Thymus (tissue), 11 donors: Measurements from ENCODE around the gene TTC29. TPM values are rescaled to one million over a fixed set of nuclear protein-coding genes. Genes with fewer than 3 reads are reported as not detected.
"Not testable (repeated sequence)": the region's sequence is repeated elsewhere in the genome, so short reads cannot be mapped to it uniquely, and the experiment has no call there.

Experiments used
- DNase-seq, 9 donors: peaks; one replicate each; pipeline ENCODE4 v3.0.0-alpha.2; 2013; ENCODE audit warnings: low spot score in 9 of 9, low read depth in 6 of 9, missing footprints in 1 of 9
- H3K27ac ChIP-seq, 2 donors: one replicate each; pipeline ENCODE4 v1.5.1; 2013; ENCODE audit warnings: control low read depth in 1 of 2, low read depth in 1 of 2, low read length in 1 of 2, mild to moderate bottlenecking in 1 of 2, moderate library complexity in 1 of 2
- H3K27me3 ChIP-seq, 2 donors: one replicate each; pipeline ENCODE4 v1.5.1; 2013; ENCODE audit warnings: low read length in 1 of 2; ENCODE audit not compliant: control insufficient read depth in 2 of 2, insufficient read depth in 1 of 2
- H3K36me3 ChIP-seq, 2 donors: one replicate each; pipeline ENCODE4 v1.5.1; 2013; ENCODE audit warnings: low read length in 1 of 2, mild to moderate bottlenecking in 1 of 2, moderate library complexity in 1 of 2; ENCODE audit not compliant: control insufficient read depth in 2 of 2, insufficient read depth in 2 of 2
- H3K4me1 ChIP-seq, 2 donors: one replicate each; pipeline ENCODE4 v1.5.1; 2013; ENCODE audit warnings: low read length in 2 of 2; ENCODE audit not compliant: control insufficient read depth in 2 of 2, insufficient read depth in 2 of 2
- H3K4me3 ChIP-seq, 2 donors: one replicate each; pipeline ENCODE4 v1.5.1; 2013; ENCODE audit warnings: low read length in 2 of 2, control low read depth in 1 of 2, mild to moderate bottlenecking in 1 of 2
- H3K9me3 ChIP-seq, 2 donors: one replicate each; pipeline ENCODE4 v1.5.1; 2013; ENCODE audit warnings: low read length in 1 of 2, mild to moderate bottlenecking in 1 of 2; ENCODE audit not compliant: control insufficient read depth in 2 of 2, insufficient read depth in 1 of 2
- WGBS: extraction: QIAGEN DNeasy Blood & Tissue Kit; methylation state at CpG from one replicate; pipeline ENCODE4 v1.1.7; 2013; 5-methylcytosine and 5-hydroxymethylcytosine counted together
- polyA plus RNA-seq: library from polyadenylated mRNA; stranded (reverse); fragments of 200-250 nt; gene quantifications from one replicate; pipeline ENCODE4 v1.2.3, GENCODE V29; 2013
- total RNA-seq: library from RNA; stranded (reverse); fragments of 120-200 nt; gene quantifications from one replicate; pipeline ENCODE4 v1.2.4, GENCODE V29; 2013
- donor health status: healthy.

TTC29 gene
- total and polyA plus RNA-seq, 2 donors: 0.09 to 0.16 TPM

GRCh38 chr4:146842876-146843275 is 102.8 kb downstream of the TTC29 start:
- no peak for DNase-seq

GRCh38 chr4:146840731-146841130 is 104.9 kb downstream of the TTC29 start:
- no peak overlapping the region for H3K4me3 ChIP-seq
- no peaks in the 10 kb centered on the region for H3K36me3 ChIP-seq
- H3K27me3 ChIP-seq: no peaks in the 10 kb centered on the region
- H3K27ac ChIP-seq: no peak overlapping the region
- H3K9me3 ChIP-seq: no peaks in the 10 kb centered on the region
- no peaks in the 10 kb centered on the region for H3K4me1 ChIP-seq
- DNase-seq: no peak

More at GRCh38 chr4:146842876-146843275, 102.8 kb downstream of the TTC29 start:
- Histone ChIP-seq H3K4me3 (no peak overlapping the region), H3K9me3 (no peaks in the 10 kb centered on the region), H3K27ac (no peak overlapping the region), H3K27me3 (no peaks in the 10 kb centered on the region), H3K36me3 (no peaks in the 10 kb centered on the region), H3K4me1 (no peaks in the 10 kb centered on the region)
- 94% methylated on average over 1 of the region's 1 CpG for WGBS

- no peak for DNase-seq
- H3K9me3 ChIP-seq: no peaks in the 10 kb centered on the region
- no peak overlapping the region for H3K27ac ChIP-seq
- no peaks in the 10 kb centered on the region for H3K36me3 ChIP-seq
- H3K4me1 ChIP-seq: no peaks in the 10 kb centered on the region
- no peak overlapping the region for H3K4me3 ChIP-seq
- H3K27me3 ChIP-seq: no peaks in the 10 kb centered on the region
- WGBS: 92% methylated on average over 1 of the region's 1 CpG
Measured at GRCh38 chr4:146835096-146835495, 110.6 kb downstream of the TTC29 start.

DNA sequence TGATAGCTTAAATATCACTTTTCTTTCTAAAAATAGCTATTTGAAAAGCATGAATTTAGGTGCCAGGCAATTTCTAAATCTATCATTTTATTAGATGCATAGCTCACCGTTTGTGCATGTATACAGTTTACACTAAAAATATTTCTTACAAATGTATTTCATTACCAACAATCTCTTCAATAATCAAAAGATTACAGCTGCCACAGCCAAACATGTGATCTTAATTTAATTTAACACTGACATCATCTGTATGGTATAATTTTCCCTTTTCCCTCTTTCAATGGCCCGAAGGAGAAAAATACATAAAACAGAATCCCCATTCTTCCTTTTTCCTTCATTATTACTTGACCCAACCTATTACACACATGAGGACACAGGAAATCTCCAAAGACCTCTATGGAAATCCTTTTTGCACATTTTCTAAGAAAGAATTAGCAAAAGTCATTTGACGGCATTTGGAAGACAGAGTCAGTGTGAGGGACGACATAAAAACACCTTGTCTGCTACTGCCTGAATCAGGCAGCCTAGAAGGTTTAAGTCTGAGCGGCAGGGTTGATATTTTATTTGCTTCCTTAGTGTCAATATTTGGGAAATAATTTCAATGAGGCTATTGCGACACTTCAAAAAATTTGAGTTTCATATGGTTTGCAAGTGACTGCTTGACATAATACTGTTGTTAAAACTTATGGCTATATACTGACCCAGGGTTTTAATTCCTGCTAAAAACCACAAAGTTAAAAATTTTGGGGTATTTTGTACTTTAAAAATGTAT is 111.2 kb downstream of the TTC29 start:
- H3K36me3 ChIP-seq: no peaks in the 10 kb centered on the region
- no peak overlapping the region for H3K27ac ChIP-seq
- WGBS: 93% methylated on average over 6 of the region's 6 CpGs
- H3K9me3 ChIP-seq: no peaks in the 10 kb centered on the region
- H3K4me3 ChIP-seq: no peak overlapping the region
- no peaks in the 10 kb centered on the region for H3K4me1 ChIP-seq
- no peaks in the 10 kb centered on the region for H3K27me3 ChIP-seq
- no peak for DNase-seq

- Histone ChIP-seq H3K4me1 (no peaks in the 10 kb centered on the region), H3K9me3 (no peaks in the 10 kb centered on the region), H3K27ac (no peak overlapping the region), H3K4me3 (no peak overlapping the region), H3K36me3 (no peaks in the 10 kb centered on the region), H3K27me3 (no peaks in the 10 kb centered on the region)
- 86% methylated on average over 3 of the region's 3 CpGs for WGBS
- DNase-seq: no peak
Measured at GRCh38 chr4:146833530-146833929, 112.1 kb downstream of the TTC29 start.

DNA sequence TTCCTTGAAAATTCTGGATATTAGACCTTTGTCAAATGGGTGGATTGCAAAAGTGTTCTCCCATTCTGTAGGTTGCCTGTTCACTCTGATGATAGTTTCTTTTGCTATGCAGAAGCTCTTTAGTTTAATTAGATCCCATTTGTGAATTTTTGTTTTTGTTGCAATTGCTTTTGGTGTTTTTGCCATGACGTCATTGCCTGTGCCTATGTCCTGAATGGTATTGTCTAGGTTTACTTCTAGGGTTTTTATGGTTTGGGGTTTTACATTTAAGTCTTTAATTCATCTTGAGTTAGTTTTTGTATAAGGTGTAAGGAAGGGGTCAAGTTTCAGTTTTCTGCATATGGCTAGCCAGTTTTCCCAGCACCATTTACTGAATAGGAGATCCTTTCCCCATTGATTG is 122.7 kb downstream of the TTC29 start:
- not testable (repeated sequence) for H3K27ac ChIP-seq, H3K9me3 ChIP-seq, H3K4me3 ChIP-seq, H3K4me1 ChIP-seq, DNase-seq, H3K36me3 ChIP-seq, H3K27me3 ChIP-seq
- WGBS: 98% methylated on average over 1 of the region's 1 CpG

DNA sequence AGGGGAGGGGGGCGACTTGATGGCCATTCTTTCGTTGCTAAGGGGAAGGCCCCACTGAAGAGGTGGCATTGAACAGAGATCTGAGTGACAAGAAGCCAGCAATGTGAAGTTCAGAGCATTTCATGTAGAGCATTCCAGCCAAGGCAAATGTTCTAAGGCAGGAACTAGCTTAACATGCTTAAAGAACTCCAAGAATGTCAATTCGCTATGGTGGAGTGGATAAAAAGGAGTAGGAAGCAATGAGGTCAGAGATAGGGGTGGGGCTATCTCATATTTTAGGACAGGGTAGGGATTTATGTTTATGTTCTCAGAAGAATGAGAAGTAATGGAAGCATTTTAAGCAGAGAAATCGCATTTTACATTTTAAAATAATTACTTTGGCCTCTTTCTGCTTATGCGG is 130.9 kb downstream of the TTC29 start:
- no peaks in the 10 kb centered on the region for H3K4me1 ChIP-seq
- no peak for DNase-seq
- H3K27me3 ChIP-seq: no peaks in the 10 kb centered on the region
- no peaks in the 10 kb centered on the region for H3K36me3 ChIP-seq
- no peaks in the 10 kb centered on the region for H3K9me3 ChIP-seq
- H3K27ac ChIP-seq: no peak overlapping the region
- no peak overlapping the region for H3K4me3 ChIP-seq
- 91% methylated on average over 5 of the region's 5 CpGs for WGBS

GRCh38 chr4:146795711-146796110 is 150.0 kb downstream of the TTC29 start:
- WGBS: 68% methylated on average over 2 of the region's 2 CpGs
- no peak for DNase-seq
- H3K4me3 ChIP-seq: no peak overlapping the region
- no peaks in the 10 kb centered on the region for H3K27me3 ChIP-seq
- no peaks in the 10 kb centered on the region for H3K9me3 ChIP-seq
- H3K27ac ChIP-seq: no peak overlapping the region
- no peaks in the 10 kb centered on the region for H3K4me1 ChIP-seq
- H3K36me3 ChIP-seq: no peaks in the 10 kb centered on the region

DNA sequence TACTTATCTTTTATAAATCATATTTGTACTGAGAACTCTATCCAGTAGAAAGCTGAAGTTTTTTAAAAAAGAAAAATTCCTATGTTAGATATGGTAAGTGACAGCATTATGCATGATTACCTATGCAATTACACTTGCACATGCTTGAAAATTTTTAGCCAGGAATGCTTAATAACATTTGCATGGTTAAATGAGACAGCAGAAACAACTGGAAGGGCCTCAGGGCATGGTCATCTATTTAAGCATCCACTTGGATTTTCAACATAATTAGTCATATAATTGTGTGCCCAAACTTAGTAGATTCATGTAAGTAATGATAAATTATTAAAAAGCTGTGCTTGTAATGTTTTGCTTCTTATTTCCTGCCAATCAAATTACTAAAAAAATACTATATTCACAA is 151.9 kb downstream of the TTC29 start:
- Histone ChIP-seq H3K9me3 (no peaks in the 10 kb centered on the region), H3K27ac (no peak overlapping the region), H3K27me3 (no peaks in the 10 kb centered on the region), H3K36me3 (no peaks in the 10 kb centered on the region), H3K4me3 (no peak overlapping the region), H3K4me1 (no peaks in the 10 kb centered on the region)
- no peak for DNase-seq
